Activated CD4-positive, CD25-positive, alpha-beta regulatory T cell treated with anti-CD3 and anti-CD28 coated beads, Interleukin-2, amount 50 U/mL, for 72 hours (primary cell): ENCODE data around the gene FMC1.

Experiments used
- DNase-seq: peaks from one replicate; pipeline ENCODE4 v3.0.0; 2021

The FMC1 gene

DNA sequence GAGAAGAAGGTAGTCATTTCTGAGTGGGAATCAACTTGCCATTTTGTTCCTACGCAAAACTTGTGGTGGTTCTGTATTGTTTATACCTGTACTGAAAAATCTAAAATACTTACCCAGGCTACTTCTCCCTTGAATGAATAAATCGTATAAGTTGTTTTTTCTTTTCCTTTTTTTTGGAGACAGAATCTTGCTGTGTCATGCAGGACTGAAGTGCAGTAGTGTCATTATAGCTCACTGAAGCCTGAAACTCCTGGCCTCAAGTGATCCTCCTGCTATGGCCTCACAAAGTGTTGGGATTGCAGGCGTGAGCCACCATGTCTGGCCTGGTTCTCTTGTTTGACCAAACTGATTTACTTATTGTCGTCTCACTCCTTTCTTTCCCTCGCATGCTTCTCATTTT, 46.5 kb downstream of the FMC1 start:
- DNase-seq, result no peak

- DNase-seq, result no peak
Observed at GRCh38 chr7:139389091-139389490, 48.0 kb downstream of the FMC1 start.

GRCh38 chr7:139389774-139390173, 48.6 kb downstream of the FMC1 start:
- DNase-seq, result no peak

- no peak for DNase-seq
Observed at GRCh38 chr7:139393621-139394211, 52.6 kb downstream of the FMC1 start.

DNA sequence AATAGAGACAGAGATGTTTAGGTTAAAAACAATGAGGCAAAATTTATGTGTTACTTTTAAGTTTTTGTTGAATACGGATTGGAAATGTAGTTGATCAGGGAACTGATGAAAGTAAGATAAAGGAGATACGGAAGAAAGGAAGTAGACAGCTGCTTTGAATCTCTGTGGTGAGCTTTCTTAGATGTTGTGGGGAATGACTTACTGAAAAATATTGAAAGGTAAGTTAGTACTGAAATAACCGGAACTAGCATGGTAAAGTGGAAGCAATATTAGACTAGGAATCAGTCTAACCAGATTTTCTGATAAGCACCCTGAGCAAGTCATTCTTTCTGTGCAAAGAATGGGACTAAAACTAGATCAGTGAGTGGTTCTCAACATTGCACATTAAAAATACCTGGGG, 53.4 kb downstream of the FMC1 start:
- no peak for DNase-seq
